Measurements from ENCODE around the gene ARHGAP24.
"Not testable (repeated sequence)": the region's sequence is repeated elsewhere in the genome, so short reads cannot be mapped to it uniquely, and the experiment has no call there.

Gene ARHGAP24

DNA sequence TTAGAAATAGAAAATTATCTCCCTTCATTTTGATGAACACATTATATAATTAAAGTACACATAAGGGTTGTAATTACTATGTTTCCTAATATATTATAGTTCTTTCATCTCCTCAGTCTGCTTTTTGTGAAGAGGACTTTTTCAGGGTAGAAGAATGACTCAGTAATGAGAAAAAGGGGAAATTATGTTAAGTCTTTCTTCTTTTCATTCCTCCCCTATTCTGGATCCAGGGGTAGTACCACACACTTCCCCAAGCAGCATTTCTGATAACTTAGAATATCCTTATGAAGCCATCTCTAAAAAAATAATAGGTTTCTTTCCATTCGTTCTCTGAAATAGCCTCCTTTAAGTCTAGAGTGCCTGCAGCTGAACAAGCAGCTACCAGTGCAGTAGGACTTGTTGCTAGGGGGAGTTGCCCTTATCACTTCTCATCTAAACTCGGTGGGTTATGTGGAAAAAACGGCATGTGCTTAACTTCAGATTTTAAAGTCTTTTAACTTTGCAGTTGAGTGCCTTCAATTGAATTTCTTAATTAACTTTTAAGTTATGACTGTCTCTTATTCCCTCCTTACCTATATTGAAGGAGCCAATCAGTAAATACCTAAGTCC is 184.8 kb downstream of the ARHGAP24 start:
- DNase-seq, result no peak

DNA sequence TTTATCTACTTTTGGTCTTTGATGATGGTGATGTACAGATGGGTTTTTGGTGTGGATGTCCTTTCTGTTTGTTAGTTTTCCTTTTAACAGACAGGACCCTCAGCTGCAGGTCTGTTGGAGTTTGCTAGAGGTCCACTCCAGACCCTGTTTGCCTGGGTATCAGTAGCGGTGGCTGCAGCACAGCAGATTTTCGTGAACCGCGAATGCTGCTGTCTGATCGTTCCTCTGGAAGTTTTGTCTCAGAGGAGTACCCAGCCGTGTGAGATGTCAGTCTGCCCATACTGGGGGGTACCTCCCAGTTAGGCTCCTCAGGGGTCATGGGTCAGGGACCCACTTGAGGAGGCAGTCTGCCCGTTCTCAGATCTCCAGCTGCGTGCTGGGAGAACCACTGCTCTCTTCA is 191.7 kb downstream of the ARHGAP24 start:
- DNase-seq, result not testable (repeated sequence)

DNA sequence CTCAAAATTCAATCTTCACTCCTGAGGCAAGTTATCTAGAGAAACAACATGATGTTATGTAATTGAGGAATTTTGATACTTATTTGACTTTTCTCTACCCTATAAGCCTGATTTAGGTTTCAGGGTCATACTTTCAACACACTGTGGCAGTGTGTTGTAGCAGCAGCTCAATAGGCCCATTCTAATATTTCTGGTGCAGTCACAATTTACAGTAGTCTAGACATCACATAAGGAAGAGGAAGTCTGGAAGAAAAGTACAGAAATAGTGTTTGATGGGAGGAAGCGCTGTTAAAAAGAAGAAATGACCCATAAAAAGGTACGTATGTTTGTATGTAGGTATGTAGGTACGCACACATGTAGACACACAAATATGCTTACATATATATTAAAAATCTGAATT is 194.3 kb downstream of the ARHGAP24 start:
- DNase-seq, result no peak

DNA sequence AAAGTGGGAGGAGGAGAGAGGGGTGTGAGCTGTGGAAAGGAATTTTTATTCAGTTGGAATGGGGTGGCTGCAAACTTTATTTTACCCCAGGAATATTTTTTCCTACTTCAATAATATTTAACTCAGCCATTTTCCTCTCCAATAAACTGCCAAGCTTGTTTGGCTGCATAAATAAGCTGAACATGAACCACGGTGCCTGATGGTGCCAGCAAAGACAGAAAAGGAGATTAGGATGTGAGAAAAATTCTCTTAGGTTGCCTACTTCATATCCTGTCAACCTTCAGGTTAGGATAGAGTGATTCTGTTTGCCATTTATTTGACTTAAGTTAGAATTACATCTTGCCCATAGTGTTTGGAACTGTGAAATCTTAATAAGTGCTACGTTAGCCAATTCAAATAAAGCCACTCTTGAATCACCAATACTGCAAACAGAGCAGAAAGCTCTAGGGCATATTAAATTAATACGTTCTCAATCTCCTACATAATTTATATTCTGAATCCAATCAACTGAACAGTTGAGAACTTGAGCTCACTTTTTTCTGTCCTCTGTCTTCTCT is 195.1 kb downstream of the ARHGAP24 start:
- no peak for DNase-seq

DNA sequence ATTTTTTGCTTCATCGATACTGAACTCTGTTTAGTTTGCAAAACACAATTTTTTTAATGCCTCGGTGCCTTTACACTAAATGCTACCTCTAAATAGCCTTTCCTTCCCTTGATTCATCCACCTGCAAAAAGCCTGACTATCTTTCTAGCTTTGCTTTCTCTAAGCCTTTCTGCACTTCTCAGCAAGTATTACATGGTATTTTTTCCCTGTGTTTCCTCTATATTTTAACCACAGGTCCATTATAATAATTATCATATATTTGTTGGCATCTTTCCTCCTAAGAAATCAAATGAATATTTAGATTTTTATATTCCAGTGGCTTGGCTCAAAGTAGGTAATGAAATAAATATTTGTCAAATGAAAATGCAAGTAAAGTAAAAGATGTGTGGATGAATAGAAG is 196.2 kb downstream of the ARHGAP24 start:
- DNase-seq, result no peak

DNA sequence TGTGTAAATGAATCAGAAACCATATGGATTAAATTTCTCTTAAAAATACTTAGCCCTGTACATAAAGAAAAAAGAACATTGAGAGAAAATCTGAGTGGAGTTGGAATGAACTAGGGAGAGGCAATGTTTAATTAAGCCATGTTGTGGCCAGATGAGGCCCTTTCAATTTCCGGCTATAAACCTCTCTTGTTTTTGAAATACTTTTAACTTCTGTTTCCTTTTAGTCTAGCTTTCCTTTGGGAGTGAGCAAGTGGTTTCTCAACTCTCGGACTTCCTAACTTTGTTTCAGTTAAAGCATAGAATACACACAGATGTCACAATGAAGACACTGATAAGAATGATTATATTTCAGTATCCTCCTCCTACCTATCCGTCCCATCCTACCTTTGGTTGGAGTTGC is 197.2 kb downstream of the ARHGAP24 start:
- no peak for DNase-seq

DNA sequence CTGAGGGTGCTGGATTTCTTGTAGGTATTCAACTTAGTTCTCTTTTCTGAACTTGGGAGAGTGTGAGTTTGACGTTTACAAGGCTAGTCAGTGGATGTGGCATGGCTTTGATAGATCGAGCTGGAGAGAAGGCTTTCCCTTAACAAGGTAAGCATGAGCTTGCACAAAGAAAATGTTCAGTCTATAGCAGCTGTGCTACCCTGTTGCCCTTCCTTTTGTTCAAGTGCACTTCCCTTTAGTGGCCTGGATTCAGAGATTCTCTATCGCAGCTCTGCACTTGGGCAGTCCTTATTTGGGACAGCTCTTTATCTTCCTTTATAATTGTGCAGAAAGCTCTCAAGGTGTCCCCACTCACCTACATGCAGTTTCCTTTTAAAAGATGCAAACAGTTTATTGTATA is 198.0 kb downstream of the ARHGAP24 start:
- DNase-seq, result no peak

DNA sequence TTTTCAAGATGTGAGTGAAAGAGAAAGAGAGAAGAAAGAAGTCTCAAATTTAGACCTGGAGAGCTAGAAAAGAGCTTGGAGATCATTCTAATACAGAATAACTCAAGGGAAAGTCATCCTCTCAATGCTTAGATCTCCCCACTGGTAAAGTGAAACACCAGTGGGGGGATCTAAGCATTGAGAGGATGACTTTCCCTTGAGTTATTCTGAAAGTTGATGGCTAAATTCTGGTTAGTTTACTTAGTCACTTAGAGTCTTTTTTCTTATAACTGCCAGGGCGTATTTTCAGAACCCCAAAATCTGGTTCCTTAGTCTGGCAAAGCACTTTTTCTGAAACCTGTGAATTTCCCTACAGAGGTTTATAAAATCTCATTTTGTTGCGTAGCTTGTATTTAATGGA is 198.6 kb downstream of the ARHGAP24 start:
- no peak for DNase-seq

DNA sequence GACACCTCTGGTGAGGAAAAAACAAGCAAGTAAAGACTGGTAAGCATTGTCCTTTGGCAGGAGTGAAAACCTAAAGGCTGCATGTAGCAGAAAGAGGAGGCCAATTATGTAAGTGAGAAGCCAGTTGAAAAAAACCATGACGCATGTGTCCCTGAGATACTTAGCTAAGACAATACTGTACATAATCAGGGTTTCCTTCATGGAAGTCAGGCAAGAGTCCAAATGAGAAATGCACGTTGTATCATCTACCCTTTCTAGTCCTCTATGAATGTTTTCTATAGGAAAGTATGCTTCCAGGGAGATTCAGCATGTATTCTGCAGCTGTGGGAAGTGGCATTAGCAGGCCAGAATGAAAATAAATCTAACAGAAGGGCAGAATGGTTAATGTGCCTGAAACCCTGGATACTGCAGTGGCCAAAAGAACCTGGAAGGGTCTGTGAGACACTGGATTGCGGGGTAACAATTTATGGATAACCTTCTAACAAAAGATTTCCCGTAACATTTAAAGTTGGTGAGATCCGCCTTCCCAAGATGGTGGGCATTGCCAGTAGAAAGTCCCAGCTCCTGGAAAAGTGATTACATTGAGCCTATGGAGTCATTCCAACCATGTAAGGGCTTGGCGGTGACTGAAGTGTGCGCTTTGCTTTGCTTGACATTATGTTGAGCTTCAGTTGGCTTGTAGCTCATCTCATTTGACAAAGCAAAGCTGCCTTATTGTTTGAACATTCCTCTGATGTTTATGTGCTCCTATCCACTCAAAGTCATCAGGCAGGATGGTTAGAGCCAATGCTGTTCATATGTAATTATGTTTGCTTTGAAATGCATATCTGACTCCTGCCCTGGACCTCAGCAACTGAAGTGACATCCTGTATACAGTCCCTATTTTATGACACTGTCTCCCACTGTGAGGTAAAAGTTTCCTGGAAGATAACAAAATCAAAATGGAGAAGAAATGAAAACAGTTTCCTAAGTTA is 200.4 kb downstream of the ARHGAP24 start:
- DNase-seq, result no peak

DNA sequence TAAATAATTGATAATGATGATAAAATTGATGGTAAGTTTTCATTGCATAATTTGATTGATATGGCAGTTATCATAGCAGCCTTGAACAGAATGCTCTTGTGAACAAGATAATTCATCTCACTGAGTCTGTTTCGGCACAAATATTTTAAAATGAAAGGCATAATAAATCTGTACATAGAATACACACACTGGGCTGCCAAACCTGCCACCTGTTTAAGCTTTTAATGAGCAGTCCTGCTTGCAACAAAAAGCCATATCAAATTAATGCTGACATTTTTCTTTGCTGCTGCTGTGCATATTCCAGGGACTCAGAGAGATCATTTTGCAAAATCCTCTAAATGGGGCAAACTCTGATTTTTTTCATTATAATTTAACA is 201.1 kb downstream of the ARHGAP24 start:
- DNase-seq, result no peak

DNA sequence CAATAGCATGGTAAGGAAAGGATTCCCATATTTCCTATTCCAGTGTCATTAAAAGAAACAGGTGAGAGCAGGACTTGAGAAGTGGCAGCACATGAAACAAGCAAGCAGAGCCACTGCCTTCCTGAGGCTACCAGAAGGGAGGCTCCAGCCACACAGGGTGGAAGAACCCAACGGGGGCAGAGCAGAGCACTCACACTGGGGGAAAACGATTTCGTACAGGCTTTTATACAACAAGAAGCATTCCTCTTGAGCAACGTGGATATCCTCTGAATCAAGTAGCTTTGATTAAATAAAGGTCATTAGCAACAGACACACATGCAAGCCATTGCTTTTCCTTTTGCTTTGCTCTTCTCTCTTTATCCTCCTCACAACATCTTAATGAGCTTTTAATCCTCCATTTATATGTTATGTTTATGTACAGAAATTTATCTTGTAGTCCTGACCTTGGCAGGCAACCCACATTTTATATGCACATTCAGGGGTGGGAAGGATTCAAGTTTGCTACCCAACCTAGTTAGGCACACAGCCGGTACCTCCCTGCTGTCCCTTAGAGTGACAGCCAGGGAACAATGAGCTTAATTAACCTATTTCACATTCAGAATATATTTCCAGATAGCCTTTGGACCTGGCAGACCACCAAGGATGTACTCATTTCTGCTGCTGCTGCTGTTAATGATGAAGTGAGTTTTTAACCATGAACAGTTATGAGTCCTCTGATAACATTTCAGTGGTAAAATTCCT is 202.1 kb downstream of the ARHGAP24 start:
- no peak for DNase-seq

DNA sequence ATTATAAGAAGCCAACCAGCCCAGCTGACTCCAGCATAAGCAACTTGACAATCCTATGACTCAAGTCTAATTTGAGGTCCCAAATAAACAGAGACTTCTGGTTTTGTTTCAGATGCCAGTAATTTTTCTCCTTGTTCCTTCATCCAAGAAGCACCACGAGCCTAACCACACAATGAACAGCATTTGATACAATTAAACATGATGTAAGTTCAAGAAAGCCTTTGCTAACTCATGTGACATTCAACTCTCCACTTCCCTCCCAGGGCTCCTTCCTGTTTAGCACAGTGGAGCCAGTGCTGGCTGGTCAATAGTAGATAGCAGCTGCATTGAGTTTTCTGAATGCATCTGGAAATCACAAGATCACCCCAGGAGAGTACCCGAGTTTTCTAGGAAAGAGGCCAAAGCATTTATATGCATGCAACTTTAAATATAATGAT is 206.3 kb downstream of the ARHGAP24 start:
- no peak for DNase-seq

DNA sequence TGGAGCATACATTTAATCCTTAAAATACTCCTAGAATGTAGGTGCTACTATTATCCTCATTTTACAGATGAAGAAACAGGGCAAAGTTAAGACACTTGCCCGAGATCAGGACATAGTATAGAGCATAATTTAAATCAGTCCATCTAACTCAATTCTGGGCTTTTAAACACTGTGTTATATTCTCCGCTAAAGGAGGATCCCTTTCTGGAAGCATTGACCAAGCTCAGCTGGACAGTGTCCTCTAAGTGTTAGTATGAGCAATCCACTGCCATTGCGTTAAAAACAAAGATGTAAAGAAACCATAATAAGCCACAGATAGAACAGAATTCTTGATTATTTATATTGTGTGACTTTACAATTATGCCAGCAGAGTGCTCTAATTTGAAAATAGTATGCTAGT is 207.0 kb downstream of the ARHGAP24 start:
- no peak for DNase-seq

DNA sequence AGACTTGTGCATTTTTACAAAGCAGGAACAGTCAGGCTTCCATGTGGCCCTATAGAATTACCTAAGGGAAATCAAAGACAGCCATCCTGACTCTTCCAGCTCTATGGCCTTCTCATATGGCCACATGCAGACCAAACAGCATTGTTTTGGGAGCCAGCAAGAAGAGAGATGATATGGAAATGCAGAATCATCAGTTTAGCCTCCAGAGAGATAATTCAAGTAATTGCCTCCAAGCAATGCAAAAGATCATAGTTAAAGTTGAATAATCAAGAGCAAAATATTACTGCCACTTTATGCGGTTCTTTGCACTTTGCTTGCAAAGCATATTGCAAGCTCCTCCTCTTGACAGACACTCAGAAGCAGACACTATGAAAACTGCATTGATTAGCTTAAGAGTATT is 207.4 kb downstream of the ARHGAP24 start:
- no peak for DNase-seq

DNA sequence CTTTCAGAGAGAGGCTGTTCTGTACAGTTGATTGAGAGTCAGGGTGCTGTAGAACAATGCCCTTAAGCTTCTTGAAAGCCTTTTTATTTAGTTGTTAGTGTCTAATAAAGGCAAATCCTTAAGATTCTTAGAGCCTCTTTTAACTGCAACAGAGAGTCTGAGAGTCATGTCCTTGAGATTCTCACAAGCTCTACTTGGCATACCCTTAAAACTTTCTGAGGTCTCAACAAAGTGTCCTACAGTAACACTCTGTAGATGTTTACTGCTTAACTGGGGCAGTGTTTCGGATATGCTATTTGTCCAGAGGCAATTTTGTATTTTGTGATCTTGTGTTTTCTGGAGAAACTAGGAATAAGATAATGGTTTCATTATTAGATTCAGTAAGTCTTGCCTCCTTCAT is 209.7 kb downstream of the ARHGAP24 start:
- no peak for DNase-seq

DNA sequence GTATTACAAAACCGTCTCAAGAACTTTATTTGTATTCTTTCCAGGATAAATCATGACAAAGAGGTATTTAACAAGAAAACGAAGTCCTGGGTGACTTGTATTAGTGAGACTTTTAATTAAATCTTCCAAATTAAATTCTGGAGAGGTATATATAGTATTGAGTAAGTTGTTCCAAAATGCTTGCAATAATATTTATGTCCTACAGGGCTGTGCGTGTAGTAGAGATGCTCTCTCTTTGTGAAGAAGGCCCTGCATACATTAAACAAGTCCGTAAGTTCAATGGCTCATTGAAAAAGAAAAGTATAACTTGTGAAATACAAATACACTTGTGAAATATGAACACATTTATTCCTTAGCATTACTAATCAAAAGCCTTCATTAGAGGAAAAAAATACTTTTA is 211.4 kb downstream of the ARHGAP24 start:
- no peak for DNase-seq

DNA sequence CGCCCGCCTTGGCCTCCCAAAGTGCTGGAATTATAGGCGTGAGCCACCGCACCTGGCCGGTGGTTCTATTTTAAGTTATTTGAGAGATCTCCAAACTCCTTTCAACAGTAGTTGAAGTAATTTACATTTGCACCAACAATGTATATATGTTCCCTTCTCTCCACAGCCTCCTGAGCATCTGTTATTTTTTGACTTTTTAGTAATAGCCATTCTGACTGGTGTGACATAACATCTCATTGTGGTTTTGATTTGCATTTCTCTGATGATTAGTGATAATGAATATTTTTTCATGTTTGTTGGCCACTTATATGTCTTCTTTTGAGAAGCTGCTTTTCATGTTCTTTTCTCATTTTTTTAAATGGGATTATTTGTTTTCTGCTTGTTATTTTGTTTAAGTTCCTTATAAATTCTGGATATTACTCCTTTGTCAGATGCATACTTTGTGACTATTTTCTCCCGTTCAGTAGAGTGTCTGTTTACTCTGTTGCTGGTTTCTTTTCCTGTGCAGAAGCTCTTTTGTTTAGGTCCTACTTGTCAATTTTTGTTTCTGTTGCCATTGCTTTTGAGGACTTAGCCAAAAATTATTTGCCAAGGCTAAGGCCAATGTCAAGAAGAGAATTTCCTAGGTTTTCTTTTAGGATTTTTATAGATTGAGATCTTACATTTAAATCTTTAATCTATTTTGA is 213.2 kb downstream of the ARHGAP24 start:
- no peak for DNase-seq

DNA sequence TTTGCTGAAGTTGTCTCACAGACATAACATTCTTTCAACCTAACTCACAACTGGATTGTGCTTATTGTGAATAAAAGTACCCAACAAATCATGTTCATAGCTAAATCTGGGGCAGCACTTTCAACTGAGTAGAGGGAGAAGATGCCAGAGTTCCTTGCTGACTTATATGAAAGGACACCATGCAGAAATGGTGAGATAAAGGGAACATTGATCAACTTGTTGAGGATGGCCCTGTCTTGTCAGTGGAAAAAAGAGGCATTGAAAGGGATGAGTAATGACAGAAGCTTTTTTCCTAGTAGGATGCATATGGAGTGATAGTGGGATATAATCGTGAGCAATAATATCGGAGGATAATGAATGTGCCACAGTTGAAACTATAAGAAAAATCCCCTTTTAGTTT is 221.7 kb downstream of the ARHGAP24 start:
- no peak for DNase-seq

DNA sequence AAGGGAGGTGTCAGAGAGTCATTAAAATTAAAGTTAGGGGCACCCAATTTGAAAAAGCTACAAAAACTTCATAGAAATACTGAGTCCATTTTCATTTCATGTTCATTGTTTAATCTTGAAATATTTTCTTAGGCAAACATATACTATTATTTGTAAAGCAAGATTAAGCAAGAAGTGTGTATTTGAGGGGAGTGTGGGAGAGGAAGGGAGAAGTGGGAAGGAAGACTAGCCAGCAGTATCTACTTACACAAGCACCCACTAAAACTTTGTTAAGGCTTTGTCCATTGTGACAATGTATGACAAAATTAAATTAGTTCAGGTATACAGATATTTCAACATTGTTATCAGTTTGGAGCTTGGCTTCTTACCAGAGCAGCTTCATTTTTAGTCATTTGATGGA is 222.9 kb downstream of the ARHGAP24 start:
- DNase-seq, result no peak

DNA sequence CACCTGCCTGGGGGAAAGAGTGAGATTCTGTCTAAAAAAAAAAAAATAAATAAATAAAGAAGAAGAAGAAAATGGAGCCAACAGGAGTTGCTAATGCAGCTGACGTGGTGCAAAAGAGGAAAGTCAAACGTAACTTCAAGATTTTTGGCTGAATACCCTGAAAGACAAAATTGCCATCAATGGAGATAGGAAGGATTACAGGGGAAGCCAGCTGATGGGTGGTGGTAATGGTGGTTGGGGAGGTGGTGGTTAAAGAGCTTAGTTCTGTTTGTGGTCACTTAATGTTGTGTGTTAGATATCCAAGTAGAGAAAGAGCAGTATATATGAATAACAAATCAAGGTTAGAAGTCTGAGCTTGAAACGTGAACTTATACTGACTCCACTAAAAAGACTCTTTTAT is 225.4 kb downstream of the ARHGAP24 start:
- DNase-seq, result no peak

DNA sequence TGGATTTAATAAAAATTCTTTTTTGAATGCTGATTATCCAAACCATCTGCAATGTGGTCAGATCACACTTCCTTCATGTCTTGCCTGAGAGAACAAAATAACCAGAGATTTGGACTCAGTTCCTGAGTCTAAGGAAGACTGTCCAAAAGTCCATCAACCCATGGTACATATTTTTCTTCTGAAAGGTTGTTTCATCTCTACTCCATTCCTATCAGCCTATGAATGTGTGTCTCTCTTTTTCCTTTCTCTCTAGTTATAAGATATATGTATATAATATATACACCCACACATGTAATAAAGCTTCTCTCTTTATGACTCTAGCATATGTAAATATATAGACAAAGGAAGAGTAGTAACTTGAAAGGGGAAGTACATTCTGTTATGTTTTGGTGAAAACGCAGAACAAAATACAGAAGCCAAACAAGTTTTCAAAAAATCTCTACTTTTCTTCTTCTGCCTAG is 226.9 kb downstream of the ARHGAP24 start:
- no peak for DNase-seq

DNA sequence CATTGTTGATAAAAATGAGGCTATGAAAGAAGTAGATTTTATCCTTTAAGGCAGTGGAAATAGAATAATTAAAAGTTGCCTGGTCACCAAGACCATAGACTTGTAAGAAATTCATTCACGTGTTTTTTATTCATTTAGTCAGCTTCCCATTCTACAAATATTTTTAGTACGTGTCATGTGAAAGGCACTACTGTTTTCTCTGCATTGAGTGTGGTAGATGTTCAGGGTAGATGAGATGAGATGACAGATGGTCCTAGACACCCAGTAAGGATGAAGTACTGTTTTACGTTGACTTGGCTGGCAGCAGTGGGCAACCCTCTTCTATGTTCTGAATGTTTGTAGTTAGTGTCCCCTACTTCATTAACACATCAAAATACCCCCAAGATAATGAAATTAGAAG is 228.1 kb downstream of the ARHGAP24 start:
- no peak for DNase-seq

DNA sequence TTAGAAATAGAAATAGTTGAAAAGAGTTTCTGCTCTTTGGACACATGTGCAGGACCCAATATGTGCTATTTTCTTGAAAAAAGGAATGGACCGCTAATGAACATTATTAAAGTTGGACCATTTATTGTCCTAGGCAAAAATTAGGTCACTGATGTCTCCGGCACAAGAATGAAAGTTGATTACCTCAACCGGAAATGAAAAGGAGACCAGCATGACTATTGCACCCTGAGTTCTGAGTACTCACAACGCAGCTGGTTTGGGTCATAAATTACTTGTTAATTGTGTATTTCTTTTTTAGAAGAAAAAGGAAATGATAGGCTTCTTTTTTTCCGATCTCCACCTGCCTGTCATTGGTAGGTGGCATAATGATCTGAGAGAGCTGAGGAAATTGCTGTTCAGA is 232.7 kb downstream of the ARHGAP24 start:
- DNase-seq, result no peak

All from NCI-H1048 (cell line).